Loucy (cell line): ENCODE data around the gene PANX2.

Source experiments
- EZH2phosphoT487 ChIP-seq: fragments of 200-600 bp; IDR thresholded peaks from 2 replicates; pipeline ENCODE4 v1.6.1; 2018; ENCODE audit warnings: antibody characterized with exemption, mild to moderate bottlenecking, moderate library complexity, borderline replicate concordance
- TF ChIP-seq, protein P1 (sequence below): fragments of 200-600 bp; sonication (generic); conservative IDR thresholded peaks from 2 replicates; pipeline ENCODE4 v1.5.1; 2014; ENCODE audit warnings: mild to moderate bottlenecking, antibody characterized with exemption, low read length

DNA sequence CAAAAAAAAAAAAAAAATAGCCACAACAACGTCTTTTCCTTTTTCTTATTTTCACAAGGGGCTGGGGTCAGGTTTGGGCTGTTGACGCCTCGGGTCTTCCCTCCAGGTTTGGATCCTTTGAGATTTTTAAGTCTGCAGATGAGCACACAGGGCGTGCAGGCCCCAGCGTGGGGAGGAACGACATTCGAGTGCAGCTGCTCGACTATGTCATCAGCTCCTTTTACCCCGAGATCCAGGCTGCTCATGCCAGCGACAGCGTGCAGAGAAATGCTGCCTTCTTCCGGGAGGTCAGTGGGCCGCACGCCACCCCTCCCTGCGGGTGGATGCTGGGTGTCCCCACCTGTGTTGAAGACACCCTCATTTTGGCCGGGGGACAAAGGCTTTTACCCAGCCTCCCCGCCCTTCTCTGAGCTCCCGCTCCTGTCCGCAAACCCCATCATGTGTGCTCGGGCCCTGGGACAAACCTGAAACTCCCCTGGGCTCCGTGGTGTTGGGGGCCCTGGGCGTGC lies 38.0 kb downstream of the PANX2 start:
- TF ChIP-seq, protein P1, sequence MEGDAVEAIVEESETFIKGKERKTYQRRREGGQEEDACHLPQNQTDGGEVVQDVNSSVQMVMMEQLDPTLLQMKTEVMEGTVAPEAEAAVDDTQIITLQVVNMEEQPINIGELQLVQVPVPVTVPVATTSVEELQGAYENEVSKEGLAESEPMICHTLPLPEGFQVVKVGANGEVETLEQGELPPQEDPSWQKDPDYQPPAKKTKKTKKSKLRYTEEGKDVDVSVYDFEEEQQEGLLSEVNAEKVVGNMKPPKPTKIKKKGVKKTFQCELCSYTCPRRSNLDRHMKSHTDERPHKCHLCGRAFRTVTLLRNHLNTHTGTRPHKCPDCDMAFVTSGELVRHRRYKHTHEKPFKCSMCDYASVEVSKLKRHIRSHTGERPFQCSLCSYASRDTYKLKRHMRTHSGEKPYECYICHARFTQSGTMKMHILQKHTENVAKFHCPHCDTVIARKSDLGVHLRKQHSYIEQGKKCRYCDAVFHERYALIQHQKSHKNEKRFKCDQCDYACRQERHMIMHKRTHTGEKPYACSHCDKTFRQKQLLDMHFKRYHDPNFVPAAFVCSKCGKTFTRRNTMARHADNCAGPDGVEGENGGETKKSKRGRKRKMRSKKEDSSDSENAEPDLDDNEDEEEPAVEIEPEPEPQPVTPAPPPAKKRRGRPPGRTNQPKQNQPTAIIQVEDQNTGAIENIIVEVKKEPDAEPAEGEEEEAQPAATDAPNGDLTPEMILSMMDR: no peak
- no peak for TF ChIP-seq EZH2phosphoT487
